Tracheal epithelial cell (primary cell): ENCODE results near the gene RAB11A. TPM values are rescaled to one million over a fixed set of nuclear protein-coding genes. Genes with fewer than 3 reads are reported as not detected.

Experiments used
- total RNA-seq: library from RNA; depleted of rRNA; stranded (reverse); fragments of >200 nt; gene quantifications from 2 replicates; pipeline ENCODE4 v1.2.1, GENCODE V29; 2014

Gene RAB11A
- 280 and 317 TPM in 2 replicates for total RNA-seq

GRCh38 chr15:65869126-65869953 is at the start of gene RAB11A:
RAB11A (plus strand) TSS chr15:65869491; CDS start chr15:65869586, 95 bp downstream.

Other genes with a start within 250 kb of the RAB11A start
- gene SLC24A1, start 247.6 kb upstream of the RAB11A start, total RNA-seq = 2.9 and 3.0 TPM in 2 replicates
- 6.0 and 25.2 TPM in 2 replicates for gene DENND4A, start 77.2 kb upstream of the RAB11A start, total RNA-seq